Measurements from ENCODE around the gene DCTN5.

DCTN5 gene

GRCh38 chr16:23724096-23724784 is 83.0 kb downstream of the DCTN5 start:
- no peak for DNase-seq (ENCODE audit: extremely low read depth in 1 of 2, low read depth in 1 of 2)

GRCh38 chr16:23724785-23725131 is 83.5 kb downstream of the DCTN5 start:
- no peak for DNase-seq (ENCODE audit: extremely low read depth in 1 of 2, low read depth in 1 of 2)

- DNase-seq (ENCODE audit: extremely low read depth in 1 of 2, low read depth in 1 of 2) = no peak
Observed at GRCh38 chr16:23726710-23727109, 85.4 kb downstream of the DCTN5 start.
